GM12878 (cell line): ENCODE data around the gene GATAD2B. TPM values are rescaled to one million over a fixed set of nuclear protein-coding genes. Genes with fewer than 3 reads are reported as not detected.
A peak's percentile ranks its signal among the peaks of the same experiment; 100 is the strongest.

Experiments
- CHD2 ChIP-seq: IDR thresholded peaks from 2 replicates; pipeline ENCODE4 v1.6.1; 2011; ENCODE audit warnings: low read depth, low read length, improper control_type of control experiment, borderline replicate concordance
- FOS ChIP-seq: IDR thresholded peaks from 3 replicates; pipeline ENCODE4 v1.6.1; 2011; ENCODE audit warnings: borderline replicate concordance; ENCODE audit not compliant: insufficient read length; ENCODE audit errors: extremely low read depth
- FOXK2 ChIP-seq: fragments of 450-650 bp; IDR thresholded peaks from 2 replicates; pipeline ENCODE4 v1.6.1; 2017; ENCODE audit warnings: mild to moderate bottlenecking, moderate library complexity
- GATAD2B ChIP-seq: fragments of 450-650 bp; conservative IDR thresholded peaks from 2 replicates; pipeline ENCODE4 v1.6.1; 2017; ENCODE audit warnings: low read depth, mild to moderate bottlenecking, moderate library complexity
- IKZF1 ChIP-seq: fragments of 450-650 bp; conservative IDR thresholded peaks from 2 replicates; pipeline ENCODE4 v1.6.1; 2017; ENCODE audit warnings: antibody characterized with exemption, mild to moderate bottlenecking
- IKZF2 ChIP-seq, 2 experiments: fragments of 450-650 bp; IDR thresholded peaks; 2 replicates each; pipeline ENCODE4 v1.6.1; 2017; ENCODE audit warnings: mild to moderate bottlenecking in 2 of 2, moderate library complexity in 2 of 2
- LARP7 ChIP-seq: fragments of 450-650 bp; IDR thresholded peaks from 2 replicates; pipeline ENCODE4 v1.6.1; 2017; ENCODE audit warnings: mild to moderate bottlenecking
- NFXL1 ChIP-seq: fragments of 450-650 bp; IDR thresholded peaks from 2 replicates; pipeline ENCODE4 v1.6.1; 2017; ENCODE audit warnings: antibody characterized with exemption, mild to moderate bottlenecking, borderline replicate concordance
- NR2F1 ChIP-seq: fragments of 450-650 bp; conservative IDR thresholded peaks from 2 replicates; pipeline ENCODE4 v1.6.1; 2017; ENCODE audit warnings: mild to moderate bottlenecking
- POU2F2 ChIP-seq: IDR thresholded peaks from 3 replicates; pipeline ENCODE4 v1.6.1; 2011; ENCODE audit warnings: low read depth, mild to moderate bottlenecking, low read length, borderline replicate concordance
- RAD21 ChIP-seq: IDR thresholded peaks from 2 replicates; pipeline ENCODE4 v1.6.1; 2011; ENCODE audit warnings: mild to moderate bottlenecking, low read depth, low read length, moderate library complexity; ENCODE audit not compliant: insufficient read depth
- RFX5 ChIP-seq: IDR thresholded peaks from 2 replicates; pipeline ENCODE4 v1.6.1; 2011; ENCODE audit warnings: low read depth, low read length, improper control_type of control experiment
- SIX5 ChIP-seq: IDR thresholded peaks from 2 replicates; pipeline ENCODE4 v1.6.1; 2011; ENCODE audit warnings: mild to moderate bottlenecking, low read depth, low read length, moderate library complexity; ENCODE audit not compliant: severe bottlenecking
- SPI1 ChIP-seq: IDR thresholded peaks from 2 replicates; pipeline ENCODE4 v1.6.1; 2011; ENCODE audit warnings: low read depth, mild to moderate bottlenecking, low read length, moderate library complexity, borderline replicate concordance; ENCODE audit not compliant: insufficient read depth
- WRNIP1 ChIP-seq: IDR thresholded peaks from 2 replicates; pipeline ENCODE4 v1.6.1; 2011; ENCODE audit warnings: low read depth, low read length, improper control_type of control experiment, borderline replicate concordance
- YBX1 ChIP-seq: fragments of 450-650 bp; IDR thresholded peaks from 2 replicates; pipeline ENCODE4 v1.6.1; 2016; ENCODE audit warnings: antibody characterized with exemption
- ZBED1 ChIP-seq: IDR thresholded peaks from 2 replicates; pipeline ENCODE4 v1.6.1; 2016; ENCODE audit warnings: borderline replicate concordance
- polyA plus RNA-seq, 11 experiments: library from polyadenylated mRNA; depleted of rRNA in 4 of 11; unstranded in 6 of 11; stranded (reverse) in 5 of 11; fragments of >200 nt; fragmentation: Nextera tagmentation in 4 of 11; fragmentation: Illumina TruSeq in 1 of 11; extraction: Ambion mirVana in 4 of 11; extraction: Trizol in 1 of 11; gene quantifications; 1 replicate in 1 of 11; 2 replicates in 10 of 11; pipeline versions ENCODE4 v1.2.1 to v1.2.3, GENCODE V29; 2011 to 2016; ENCODE audit warnings: inconsistent platforms in 2 of 11, missing spikeins in 2 of 11, low read depth in 1 of 11
- total RNA-seq, 4 experiments: library from RNA; depleted of rRNA in 3 of 4; stranded (reverse); fragments of >200 nt in 3 of 4; fragmentation: Illumina TruSeq in 1 of 4; extraction: Trizol in 1 of 4; gene quantifications; 2 replicates each; pipeline versions ENCODE4 v1.2.1 to v1.2.3, GENCODE V29; 2013 to 2021
- TF ChIP-seq, protein P1 (sequence below): fragments of 450-650 bp; IDR thresholded peaks from 2 replicates; pipeline ENCODE4 v1.6.1; 2018; ENCODE audit warnings: borderline replicate concordance, mild to moderate bottlenecking; ENCODE audit not compliant: partially characterized antibody
- TF ChIP-seq, protein P2 (sequence below): fragments of 450-650 bp; IDR thresholded peaks from 2 replicates; pipeline ENCODE4 v1.6.1; 2017; ENCODE audit warnings: mild to moderate bottlenecking
- TF ChIP-seq, protein P3 (sequence below): fragments of 450-650 bp; IDR thresholded peaks from 2 replicates; pipeline ENCODE4 v1.6.1; 2014; ENCODE audit warnings: mild to moderate bottlenecking
- TF ChIP-seq, protein P4 (sequence below): IDR thresholded peaks from 2 replicates; pipeline ENCODE4 v1.6.1; 2011; ENCODE audit warnings: low read depth, low read length, improper control_type of control experiment, borderline replicate concordance
- TF ChIP-seq, protein P5 (sequence below): IDR thresholded peaks from 2 replicates; pipeline ENCODE4 v1.6.1; 2011; ENCODE audit warnings: mild to moderate bottlenecking, low read depth, low read length, moderate library complexity; ENCODE audit not compliant: insufficient replicate concordance

Gene GATAD2B
- total and polyA plus RNA-seq, 10 of the 15 experiments (the other 5 are each of a cell fraction or from before 2014, with no cell fraction given): 2.4 to 63.1 (median 8.7) TPM

DNA sequence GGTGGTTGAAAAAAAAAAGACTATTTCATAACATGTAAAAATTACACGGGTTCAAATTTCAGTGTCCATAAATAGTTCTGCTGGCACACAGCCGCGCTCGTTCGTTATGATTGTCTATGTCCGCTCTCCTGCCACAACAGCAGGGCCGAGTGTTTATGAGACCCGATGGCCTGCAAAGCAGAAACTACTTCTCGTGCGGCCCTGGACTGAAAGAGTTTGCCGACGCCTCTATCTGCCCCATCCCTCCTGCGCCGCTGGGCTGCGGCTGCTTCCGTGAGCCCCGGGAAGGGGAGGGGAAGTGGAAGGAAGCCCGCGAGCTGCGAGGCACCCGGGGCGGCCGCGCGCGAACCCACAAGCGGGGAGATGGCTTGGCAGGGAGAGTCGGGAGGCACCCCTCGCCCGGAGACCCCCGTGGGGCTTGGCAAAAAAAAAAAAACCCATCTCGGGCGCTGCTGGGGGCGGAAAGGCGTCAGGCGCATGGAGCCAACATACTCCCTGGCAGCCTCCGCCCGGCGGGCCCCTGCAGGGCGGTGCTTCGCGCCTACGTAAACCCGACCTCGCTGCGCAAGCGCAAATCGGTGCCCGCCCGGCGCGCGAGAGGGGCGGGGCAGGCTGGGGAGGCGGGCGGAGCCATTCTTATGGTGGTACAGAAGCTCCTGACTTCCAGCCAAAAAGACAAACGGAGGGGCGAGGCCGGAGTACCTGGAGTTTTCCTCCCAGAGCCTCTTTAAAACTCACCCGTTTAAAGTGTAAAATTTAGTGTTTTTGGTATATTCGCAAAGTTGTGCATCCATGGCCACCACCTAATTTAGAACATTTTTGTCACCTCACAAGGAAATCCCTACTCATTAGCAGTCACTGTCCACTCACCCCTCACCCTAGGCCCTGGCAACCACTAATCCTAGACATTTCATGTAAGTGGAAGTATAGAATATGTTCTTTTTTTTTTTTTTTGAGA lies 139.3 kb downstream of the GATAD2B start (continued):
- TF ChIP-seq, protein P1, sequence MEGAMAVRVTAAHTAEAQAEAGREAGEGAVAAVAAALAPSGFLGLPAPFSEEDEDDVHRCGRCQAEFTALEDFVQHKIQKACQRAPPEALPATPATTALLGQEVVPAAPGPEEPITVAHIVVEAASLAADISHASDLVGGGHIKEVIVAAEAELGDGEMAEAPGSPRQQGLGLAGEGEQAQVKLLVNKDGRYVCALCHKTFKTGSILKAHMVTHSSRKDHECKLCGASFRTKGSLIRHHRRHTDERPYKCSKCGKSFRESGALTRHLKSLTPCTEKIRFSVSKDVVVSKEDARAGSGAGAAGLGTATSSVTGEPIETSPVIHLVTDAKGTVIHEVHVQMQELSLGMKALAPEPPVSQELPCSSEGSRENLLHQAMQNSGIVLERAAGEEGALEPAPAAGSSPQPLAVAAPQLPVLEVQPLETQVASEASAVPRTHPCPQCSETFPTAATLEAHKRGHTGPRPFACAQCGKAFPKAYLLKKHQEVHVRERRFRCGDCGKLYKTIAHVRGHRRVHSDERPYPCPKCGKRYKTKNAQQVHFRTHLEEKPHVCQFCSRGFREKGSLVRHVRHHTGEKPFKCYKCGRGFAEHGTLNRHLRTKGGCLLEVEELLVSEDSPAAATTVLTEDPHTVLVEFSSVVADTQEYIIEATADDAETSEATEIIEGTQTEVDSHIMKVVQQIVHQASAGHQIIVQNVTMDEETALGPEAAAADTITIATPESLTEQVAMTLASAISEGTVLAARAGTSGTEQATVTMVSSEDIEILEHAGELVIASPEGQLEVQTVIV: no peak
- TF ChIP-seq POU2F2 (peak; percentile 67; the same call in 2 of the 3 replicates), SPI1 (peak; percentile 76), RFX5 (no peak), WRNIP1 (no peak), LARP7 (no peak), SIX5 (no peak), IKZF2 (IDR thresholded peaks at IDR 0.05) (peak; percentile 65 to 66; a peak in 3 of 4 replicates), NFXL1 (no peak), IKZF1 (peak; percentile 87), YBX1 (no peak), NR2F1 (no peak; the same call in 1 of the 2 replicates), ZBED1 (no peak; the same call in 1 of the 2 replicates), GATAD2B (peak; percentile 78), CHD2 (peak; percentile 20; the same call in 1 of the 2 replicates), FOXK2 (no peak), RAD21 (no peak), FOS (no peak)
- TF ChIP-seq, protein P2, sequence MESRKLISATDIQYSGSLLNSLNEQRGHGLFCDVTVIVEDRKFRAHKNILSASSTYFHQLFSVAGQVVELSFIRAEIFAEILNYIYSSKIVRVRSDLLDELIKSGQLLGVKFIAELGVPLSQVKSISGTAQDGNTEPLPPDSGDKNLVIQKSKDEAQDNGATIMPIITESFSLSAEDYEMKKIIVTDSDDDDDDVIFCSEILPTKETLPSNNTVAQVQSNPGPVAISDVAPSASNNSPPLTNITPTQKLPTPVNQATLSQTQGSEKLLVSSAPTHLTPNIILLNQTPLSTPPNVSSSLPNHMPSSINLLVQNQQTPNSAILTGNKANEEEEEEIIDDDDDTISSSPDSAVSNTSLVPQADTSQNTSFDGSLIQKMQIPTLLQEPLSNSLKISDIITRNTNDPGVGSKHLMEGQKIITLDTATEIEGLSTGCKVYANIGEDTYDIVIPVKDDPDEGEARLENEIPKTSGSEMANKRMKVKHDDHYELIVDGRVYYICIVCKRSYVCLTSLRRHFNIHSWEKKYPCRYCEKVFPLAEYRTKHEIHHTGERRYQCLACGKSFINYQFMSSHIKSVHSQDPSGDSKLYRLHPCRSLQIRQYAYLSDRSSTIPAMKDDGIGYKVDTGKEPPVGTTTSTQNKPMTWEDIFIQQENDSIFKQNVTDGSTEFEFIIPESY: 0 out of 2 replicates have a peak, but pooled peaks have one; percentile 33
- TF ChIP-seq, protein P3, sequence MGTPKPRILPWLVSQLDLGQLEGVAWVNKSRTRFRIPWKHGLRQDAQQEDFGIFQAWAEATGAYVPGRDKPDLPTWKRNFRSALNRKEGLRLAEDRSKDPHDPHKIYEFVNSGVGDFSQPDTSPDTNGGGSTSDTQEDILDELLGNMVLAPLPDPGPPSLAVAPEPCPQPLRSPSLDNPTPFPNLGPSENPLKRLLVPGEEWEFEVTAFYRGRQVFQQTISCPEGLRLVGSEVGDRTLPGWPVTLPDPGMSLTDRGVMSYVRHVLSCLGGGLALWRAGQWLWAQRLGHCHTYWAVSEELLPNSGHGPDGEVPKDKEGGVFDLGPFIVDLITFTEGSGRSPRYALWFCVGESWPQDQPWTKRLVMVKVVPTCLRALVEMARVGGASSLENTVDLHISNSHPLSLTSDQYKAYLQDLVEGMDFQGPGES: no peak
- TF ChIP-seq, protein P4, sequence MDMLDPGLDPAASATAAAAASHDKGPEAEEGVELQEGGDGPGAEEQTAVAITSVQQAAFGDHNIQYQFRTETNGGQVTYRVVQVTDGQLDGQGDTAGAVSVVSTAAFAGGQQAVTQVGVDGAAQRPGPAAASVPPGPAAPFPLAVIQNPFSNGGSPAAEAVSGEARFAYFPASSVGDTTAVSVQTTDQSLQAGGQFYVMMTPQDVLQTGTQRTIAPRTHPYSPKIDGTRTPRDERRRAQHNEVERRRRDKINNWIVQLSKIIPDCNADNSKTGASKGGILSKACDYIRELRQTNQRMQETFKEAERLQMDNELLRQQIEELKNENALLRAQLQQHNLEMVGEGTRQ: no peak
- TF ChIP-seq, protein P5, sequence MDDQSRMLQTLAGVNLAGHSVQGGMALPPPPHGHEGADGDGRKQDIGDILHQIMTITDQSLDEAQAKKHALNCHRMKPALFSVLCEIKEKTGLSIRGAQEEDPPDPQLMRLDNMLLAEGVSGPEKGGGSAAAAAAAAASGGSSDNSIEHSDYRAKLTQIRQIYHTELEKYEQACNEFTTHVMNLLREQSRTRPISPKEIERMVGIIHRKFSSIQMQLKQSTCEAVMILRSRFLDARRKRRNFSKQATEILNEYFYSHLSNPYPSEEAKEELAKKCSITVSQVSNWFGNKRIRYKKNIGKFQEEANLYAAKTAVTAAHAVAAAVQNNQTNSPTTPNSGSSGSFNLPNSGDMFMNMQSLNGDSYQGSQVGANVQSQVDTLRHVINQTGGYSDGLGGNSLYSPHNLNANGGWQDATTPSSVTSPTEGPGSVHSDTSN: no peak
